CD4-positive, alpha-beta T cell treated with Interleukin-4 for 4 hours (primary cell): ENCODE data around the gene SCN4A.
"Not testable (repeated sequence)": the region's sequence is repeated elsewhere in the genome, so short reads cannot be mapped to it uniquely, and the experiment has no call there.

Experiments
- DNase-seq: peaks from one replicate; pipeline ENCODE4 v3.0.0-alpha.2; 2020

Gene SCN4A

GRCh38 chr17:63972796-63973195 is at the start of gene SCN4A:
Gene SCN4A (minus strand): TSS chr17:63972918. CDS start chr17:63972841, 77 bp downstream.
- DNase-seq = no peak

- peak; percentile 96 for DNase-seq
Measured at GRCh38 chr17:64020056-64020766, 47.5 kb upstream of the SCN4A start, which contains the start of gene ICAM2. Gene ICAM2 (minus strand): TSS chr17:64020633. CDS start chr17:64006691, 13,942 bp downstream.

GRCh38 chr17:64019551-64019961 is 46.8 kb upstream of the SCN4A start:
- peak; percentile 22 for DNase-seq

- no peak for DNase-seq
Measured at GRCh38 chr17:64017381-64017980, 44.8 kb upstream of the SCN4A start.

GRCh38 chr17:64016974-64017373 is 44.3 kb upstream of the SCN4A start:
- no peak for DNase-seq

GRCh38 chr17:64016231-64016784 is 43.6 kb upstream of the SCN4A start:
- DNase-seq = peak; percentile 41

- no peak for DNase-seq
Measured at GRCh38 chr17:64015447-64015846, 42.7 kb upstream of the SCN4A start.

- DNase-seq = no peak
Measured at GRCh38 chr17:64009571-64010402, 37.1 kb upstream of the SCN4A start.

GRCh38 chr17:64008830-64009229 is 36.1 kb upstream of the SCN4A start:
- DNase-seq = no peak

- DNase-seq = no peak
Measured at GRCh38 chr17:64008346-64008745, 35.6 kb upstream of the SCN4A start.

- DNase-seq = no peak
Measured at GRCh38 chr17:64007838-64008282, 35.1 kb upstream of the SCN4A start.

GRCh38 chr17:64007089-64007837 is 34.5 kb upstream of the SCN4A start:
- DNase-seq = not testable (repeated sequence)

- DNase-seq = no peak
Measured at GRCh38 chr17:64006361-64007088, 33.8 kb upstream of the SCN4A start.

- DNase-seq = no peak
Measured at GRCh38 chr17:64005734-64006167, 33.0 kb upstream of the SCN4A start.

GRCh38 chr17:64004903-64005733 is 32.4 kb upstream of the SCN4A start:
- no peak for DNase-seq

GRCh38 chr17:64004218-64004770 is 31.6 kb upstream of the SCN4A start:
- DNase-seq = no peak

GRCh38 chr17:64003526-64004121 is 30.9 kb upstream of the SCN4A start:
- no peak for DNase-seq

GRCh38 chr17:64002658-64003525 is 30.2 kb upstream of the SCN4A start:
- no peak for DNase-seq
